ENCODE measurements around the gene RAB14.
A peak's percentile ranks its signal among the peaks of the same experiment; 100 is the strongest.

RAB14 gene

DNA sequence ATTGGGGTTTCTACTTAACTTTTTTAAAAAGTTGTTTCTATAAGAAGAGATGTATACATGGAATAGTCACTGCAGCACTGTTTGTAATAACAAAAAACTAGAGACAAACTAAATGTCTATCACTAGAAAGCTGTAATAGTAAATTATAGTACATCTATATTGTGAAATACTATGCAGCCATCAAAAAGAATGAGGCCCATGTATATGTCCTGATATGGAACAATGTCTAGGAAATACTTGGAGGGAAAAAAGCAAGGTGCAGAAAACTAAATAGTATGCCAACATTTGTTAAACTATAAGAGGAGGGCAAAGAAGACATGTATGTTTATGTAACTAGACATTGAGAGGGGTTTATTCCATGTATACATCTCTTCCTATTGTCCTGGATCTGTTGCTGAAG, 2.9 kb upstream of the RAB14 start:
- Histone ChIP-seq H3F3A (ENCODE audit: control insufficient read depth, insufficient read depth) (peaks cover 8% of the 10 kb centered on the region), H3K4me1 (ENCODE audit: control insufficient read depth, low read length) (peaks cover 75% of the 10 kb centered on the region), H3K27ac (ENCODE audit: low read depth, low read length) (no peak overlapping the region), H4K20me1 (ENCODE audit: control insufficient read depth, insufficient read depth, low read depth, low read length) (peaks cover 14% of the 10 kb centered on the region), H3K9me3 (ENCODE audit: control insufficient read depth, insufficient read depth, low read length) (no peaks in the 10 kb centered on the region), H3K4me2 (ENCODE audit: low read length) (no peak overlapping the region; the same call in 1 of the 2 replicates), H3K9me2 (replicated peaks; ENCODE audit: control insufficient read depth, low read length) (no peaks in the 10 kb centered on the region), H3K4me3 (ENCODE audit: low read length) (no peak overlapping the region), H3K27me3 (ENCODE audit: control insufficient read depth, low read length) (no peaks in the 10 kb centered on the region), H3K79me2 (ENCODE audit: control insufficient read depth, low read length) (peaks cover 42% of the 10 kb centered on the region), H3K36me3 (ENCODE audit: control insufficient read depth, low read length) (peaks cover 23% of the 10 kb centered on the region)
- TF ChIP-seq, protein P1, sequence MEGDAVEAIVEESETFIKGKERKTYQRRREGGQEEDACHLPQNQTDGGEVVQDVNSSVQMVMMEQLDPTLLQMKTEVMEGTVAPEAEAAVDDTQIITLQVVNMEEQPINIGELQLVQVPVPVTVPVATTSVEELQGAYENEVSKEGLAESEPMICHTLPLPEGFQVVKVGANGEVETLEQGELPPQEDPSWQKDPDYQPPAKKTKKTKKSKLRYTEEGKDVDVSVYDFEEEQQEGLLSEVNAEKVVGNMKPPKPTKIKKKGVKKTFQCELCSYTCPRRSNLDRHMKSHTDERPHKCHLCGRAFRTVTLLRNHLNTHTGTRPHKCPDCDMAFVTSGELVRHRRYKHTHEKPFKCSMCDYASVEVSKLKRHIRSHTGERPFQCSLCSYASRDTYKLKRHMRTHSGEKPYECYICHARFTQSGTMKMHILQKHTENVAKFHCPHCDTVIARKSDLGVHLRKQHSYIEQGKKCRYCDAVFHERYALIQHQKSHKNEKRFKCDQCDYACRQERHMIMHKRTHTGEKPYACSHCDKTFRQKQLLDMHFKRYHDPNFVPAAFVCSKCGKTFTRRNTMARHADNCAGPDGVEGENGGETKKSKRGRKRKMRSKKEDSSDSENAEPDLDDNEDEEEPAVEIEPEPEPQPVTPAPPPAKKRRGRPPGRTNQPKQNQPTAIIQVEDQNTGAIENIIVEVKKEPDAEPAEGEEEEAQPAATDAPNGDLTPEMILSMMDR (IDR thresholded peaks at IDR 0.05; ENCODE audit: low read depth, low read length, poor library complexity, severe bottlenecking): no peak
- TF ChIP-seq EZH2phosphoT487 (IDR thresholded peaks at IDR 0.05; ENCODE audit: borderline replicate concordance, low read length): no peak

DNA sequence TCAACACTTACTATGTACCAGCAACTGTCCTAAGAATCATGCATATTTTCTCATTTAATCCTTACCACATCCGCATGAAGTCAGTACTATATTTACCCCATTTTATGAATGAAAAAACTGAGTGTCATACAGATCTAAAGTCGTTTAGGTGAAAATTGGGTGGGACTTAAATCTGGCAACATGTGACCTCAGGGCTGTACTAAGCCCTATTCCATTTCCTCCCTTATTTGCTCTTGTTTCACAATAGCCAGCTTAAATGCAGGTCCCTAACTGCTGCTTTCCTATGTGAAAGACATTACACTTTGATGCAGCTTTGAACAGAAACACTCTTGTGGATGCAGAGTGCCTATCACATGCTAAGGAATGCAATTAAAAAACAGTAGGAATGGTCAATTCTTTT, 2.5 kb upstream of the RAB14 start:
- Histone ChIP-seq H3K27me3 (ENCODE audit: control insufficient read depth, low read length) (no peaks in the 10 kb centered on the region), H3K9me3 (ENCODE audit: control insufficient read depth, insufficient read depth, low read length) (no peaks in the 10 kb centered on the region), H4K20me1 (ENCODE audit: control insufficient read depth, insufficient read depth, low read depth, low read length) (peaks cover 18% of the 10 kb centered on the region), H3K4me3 (ENCODE audit: low read length) (no peak overlapping the region), H3K27ac (ENCODE audit: low read depth, low read length) (no peak overlapping the region), H3K4me1 (ENCODE audit: control insufficient read depth, low read length) (peaks cover 78% of the 10 kb centered on the region), H3K79me2 (ENCODE audit: control insufficient read depth, low read length) (peaks cover 47% of the 10 kb centered on the region), H3K9me2 (replicated peaks; ENCODE audit: control insufficient read depth, low read length) (no peaks in the 10 kb centered on the region), H3K4me2 (ENCODE audit: low read length) (peak overlapping the region; percentile 68), H3K36me3 (ENCODE audit: control insufficient read depth, low read length) (peaks cover 27% of the 10 kb centered on the region), H3F3A (ENCODE audit: control insufficient read depth, insufficient read depth) (peaks cover 8% of the 10 kb centered on the region)
- no peak for TF ChIP-seq EZH2phosphoT487 (IDR thresholded peaks at IDR 0.05; ENCODE audit: borderline replicate concordance, low read length)
- TF ChIP-seq, protein P1 (IDR thresholded peaks at IDR 0.05; ENCODE audit: low read depth, low read length, poor library complexity, severe bottlenecking): no peak

DNA sequence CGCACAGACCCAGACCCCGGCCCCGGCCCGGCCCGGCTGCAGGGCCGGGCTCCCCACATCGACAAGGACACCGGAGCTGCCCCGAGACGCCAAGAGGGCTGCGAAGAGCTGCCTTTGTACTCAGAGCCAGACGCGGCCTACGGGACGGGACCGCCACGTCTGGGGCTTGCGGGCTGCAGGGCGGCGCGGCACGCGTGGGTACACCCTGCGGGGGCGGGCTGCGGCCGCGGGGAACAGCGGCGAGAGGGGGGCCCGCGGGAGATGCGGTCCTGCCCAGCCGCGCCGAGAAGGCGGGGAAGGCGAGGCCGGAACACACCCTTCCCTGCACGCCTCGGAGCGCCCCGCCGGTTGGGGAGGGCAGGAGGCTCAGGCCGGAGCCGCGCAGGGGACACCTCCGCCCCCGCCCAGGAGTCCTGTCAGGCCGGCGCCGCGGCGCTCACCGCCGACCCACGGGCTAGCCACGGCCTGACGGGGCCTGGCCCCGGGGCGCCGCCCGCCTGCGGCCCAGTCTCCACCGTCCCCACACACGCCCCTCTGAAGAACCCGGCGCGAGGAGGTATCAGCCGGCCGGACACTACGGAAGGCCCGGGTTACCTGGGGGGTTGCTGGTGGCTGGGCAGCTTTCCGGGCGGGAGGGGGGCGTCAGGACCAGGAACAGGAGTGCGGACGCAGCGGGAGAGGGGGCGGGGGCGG, 478 bp downstream of the RAB14 start:
- peaks cover 19% of the 10 kb centered on the region for H4K20me1 ChIP-seq (ENCODE audit: control insufficient read depth, insufficient read depth, low read depth, low read length)
- no peaks in the 10 kb centered on the region; the same call in 1 of the 2 replicates for H3F3A ChIP-seq (ENCODE audit: control insufficient read depth, insufficient read depth)
- peaks cover 74% of the 10 kb centered on the region for H3K79me2 ChIP-seq (ENCODE audit: control insufficient read depth, low read length)
- peak overlapping the region; percentile 75 for H3K27ac ChIP-seq (ENCODE audit: low read depth, low read length)
- H3K9me2 ChIP-seq (replicated peaks; ENCODE audit: control insufficient read depth, low read length): no peaks in the 10 kb centered on the region
- TF ChIP-seq, protein P1 (IDR thresholded peaks at IDR 0.05; ENCODE audit: low read depth, low read length, poor library complexity, severe bottlenecking): no peak
- no peak for TF ChIP-seq EZH2phosphoT487 (IDR thresholded peaks at IDR 0.05; ENCODE audit: borderline replicate concordance, low read length)
- peak overlapping the region; percentile 80 for H3K4me3 ChIP-seq (ENCODE audit: low read length)
- H3K4me1 ChIP-seq (ENCODE audit: control insufficient read depth, low read length): peaks cover 78% of the 10 kb centered on the region
- H3K36me3 ChIP-seq (ENCODE audit: control insufficient read depth, low read length): peaks cover 37% of the 10 kb centered on the region
- peak overlapping the region; percentile 93 for H3K4me2 ChIP-seq (ENCODE audit: low read length)
- no peaks in the 10 kb centered on the region for H3K27me3 ChIP-seq (ENCODE audit: control insufficient read depth, low read length)
- H3K9me3 ChIP-seq (ENCODE audit: control insufficient read depth, insufficient read depth, low read length): no peaks in the 10 kb centered on the region

Data from DOHH2 (cell line).